GM23338 (cell line): ENCODE results near the gene CCDC12. TPM values are rescaled to one million over a fixed set of nuclear protein-coding genes. Genes with fewer than 3 reads are reported as not detected.

Experiments used
- ATAC-seq: fragments of 200-7000 bp; cut with Tn5 transposase; 3 replicates; pipeline ENCODE4 v1.9.1; 2020
- DNase-seq: peaks from one replicate; pipeline ENCODE4 v3.0.0-alpha.2; 2015; ENCODE audit warnings: low spot score
- H2AFZ ChIP-seq: fragments of 200-600 bp; sonication (generic); 2 replicates; pipeline ENCODE4 v1.8.0; 2016; ENCODE audit warnings: antibody characterized with exemption, mild to moderate bottlenecking, moderate library complexity
- H3F3A ChIP-seq: fragments of 200-600 bp; sonication (generic); replicated peaks from 2 replicates; pipeline ENCODE4 v1.8.0; 2017; ENCODE audit warnings: antibody characterized with exemption, mixed run types, low read depth
- H3K27ac ChIP-seq: fragments of 200-600 bp; sonication (generic); 2 replicates; pipeline ENCODE4 v1.6.1; 2016; ENCODE audit warnings: low read depth
- H3K27me3 ChIP-seq: fragments of 200-600 bp; sonication (generic); 2 replicates; pipeline ENCODE4 v1.8.0; 2016; ENCODE audit warnings: mild to moderate bottlenecking, mixed run types, moderate library complexity; ENCODE audit not compliant: insufficient read depth
- H3K36me3 ChIP-seq: fragments of 200-600 bp; sonication (generic); 2 replicates; pipeline ENCODE4 v1.8.0; 2016; ENCODE audit warnings: mild to moderate bottlenecking; ENCODE audit not compliant: insufficient read depth
- H3K4me1 ChIP-seq: fragments of 200-600 bp; sonication (generic); 2 replicates; pipeline ENCODE4 v1.8.0; 2016; ENCODE audit warnings: mild to moderate bottlenecking, moderate library complexity; ENCODE audit not compliant: insufficient read depth
- H3K4me2 ChIP-seq: fragments of 200-600 bp; sonication (generic); 2 replicates; pipeline ENCODE4 v1.7.1; 2017; ENCODE audit warnings: mixed run types
- H3K4me3 ChIP-seq: fragments of 200-600 bp; sonication (generic); 2 replicates; pipeline ENCODE4 v1.6.1; 2016; ENCODE audit warnings: mixed run types
- H3K79me2 ChIP-seq: fragments of 200-600 bp; sonication (generic); replicated peaks from 2 replicates; pipeline ENCODE4 v1.8.0; 2017; ENCODE audit warnings: mild to moderate bottlenecking; ENCODE audit not compliant: insufficient read depth
- H3K9me2 ChIP-seq: fragments of 200-600 bp; sonication (generic); 2 replicates; pipeline ENCODE4 v1.8.0; 2017; ENCODE audit not compliant: insufficient read depth
- H4K20me1 ChIP-seq: fragments of 200-600 bp; sonication (generic); replicated peaks from 2 replicates; pipeline ENCODE4 v1.8.0; 2017; ENCODE audit warnings: mild to moderate bottlenecking; ENCODE audit not compliant: insufficient read depth
- H3K27ac Mint-ChIP-seq: 2 replicates; pipeline ENCODE4 v1.8.0; 2020; ENCODE audit warnings: inconsistent platforms, mild to moderate bottlenecking, moderate library complexity, mixed read lengths
- H3K27me3 Mint-ChIP-seq: 3 replicates; pipeline ENCODE4 v1.8.0; 2022; ENCODE audit warnings: low read depth, mild to moderate bottlenecking, moderate library complexity, mixed read lengths, inconsistent platforms; ENCODE audit not compliant: insufficient read depth, poor library complexity
- H3K36me3 Mint-ChIP-seq: 3 replicates; pipeline ENCODE4 v1.8.0; 2021; ENCODE audit warnings: low read depth, mild to moderate bottlenecking, inconsistent platforms, moderate library complexity, mixed read lengths
- H3K4me1 Mint-ChIP-seq: 3 replicates; pipeline ENCODE4 v1.8.0; 2020; ENCODE audit warnings: mild to moderate bottlenecking, inconsistent platforms, mixed read lengths
- H3K4me3 Mint-ChIP-seq: 3 replicates; pipeline ENCODE4 v1.8.0; 2021; ENCODE audit warnings: moderate library complexity, mild to moderate bottlenecking, inconsistent platforms, mixed read lengths
- H3K9me3 Mint-ChIP-seq: 3 replicates; pipeline ENCODE4 v1.8.0; 2020; ENCODE audit warnings: moderate library complexity, mild to moderate bottlenecking, inconsistent platforms, mixed read lengths
- CREB1 ChIP-seq: fragments of 250-450 bp; sonication (Bioruptor Pico); IDR thresholded peaks from 2 replicates; pipeline ENCODE4 v1.5.0; 2020; ENCODE audit warnings: low read depth, mild to moderate bottlenecking, moderate library complexity
- CTCF ChIP-seq, 2 experiments: fragments of 200-600 bp in 1 of 2; sonication (generic) in 1 of 2; conservative IDR thresholded peaks; 2 replicates each; pipeline versions ENCODE4 v1.5.1 to v1.6.1; 2016 to 2017; ENCODE audit warnings: antibody characterized with exemption in 2 of 2, low read depth in 2 of 2, mild to moderate bottlenecking in 2 of 2, moderate library complexity in 1 of 2
- ETS1 ChIP-seq: IDR thresholded peaks from 2 replicates; pipeline ENCODE4 v1.6.1; 2016; ENCODE audit warnings: antibody characterized with exemption
- EZH2 ChIP-seq: fragments of 200-600 bp; sonication (generic); IDR thresholded peaks from one replicate; pipeline ENCODE4 v1.8.0; 2017; ENCODE audit warnings: antibody characterized with exemption, mild to moderate bottlenecking, low read depth; ENCODE audit not compliant: unreplicated experiment
- EZH2phosphoT487 ChIP-seq: fragments of 200-600 bp; sonication (generic); IDR thresholded peaks from one replicate; pipeline ENCODE4 v1.8.1; 2018; ENCODE audit warnings: antibody characterized with exemption; ENCODE audit not compliant: unreplicated experiment
- JUNB ChIP-seq: IDR thresholded peaks from one replicate; pipeline ENCODE4 v1.6.1; 2016; ENCODE audit warnings: antibody characterized with exemption; ENCODE audit not compliant: unreplicated experiment
- NANOG ChIP-seq: IDR thresholded peaks from 2 replicates; pipeline ENCODE4 v1.6.1; 2016; ENCODE audit warnings: antibody characterized with exemption, borderline replicate concordance
- POLR2AphosphoS5 ChIP-seq: IDR thresholded peaks from 2 replicates; pipeline ENCODE4 v1.6.1; 2016; ENCODE audit warnings: antibody characterized with exemption, low read depth
- REST ChIP-seq: IDR thresholded peaks from one replicate; pipeline ENCODE4 v1.6.1; 2018; ENCODE audit warnings: antibody characterized with exemption; ENCODE audit not compliant: unreplicated experiment
- STAT1 ChIP-seq: IDR thresholded peaks from one replicate; pipeline ENCODE4 v1.6.1; 2016; ENCODE audit warnings: antibody characterized with exemption; ENCODE audit not compliant: unreplicated experiment
- ZNF331 ChIP-seq: fragments of 250-450 bp; sonication (Bioruptor Pico); IDR thresholded peaks from 2 replicates; pipeline ENCODE4 v1.5.0; 2020; ENCODE audit warnings: low read depth, mild to moderate bottlenecking, moderate library complexity
- long read RNA-seq: library from polyadenylated mRNA; unstranded; transcript quantifications from one replicate; pipeline ENCODE4 v2.0.0, GENCODE V29; 2020; ENCODE audit not compliant: unreplicated experiment
- polyA plus RNA-seq: library from polyadenylated mRNA; unstranded; fragments of >200 nt; fragmentation: Nextera tagmentation; extraction: Ambion mirVana; gene quantifications from 2 replicates; pipeline ENCODE4 v1.2.1, GENCODE V29; 2016
- total RNA-seq: library from RNA; depleted of rRNA; stranded (reverse); fragments of >200 nt; shearing (Covaris generic); gene quantifications from 2 replicates; pipeline ENCODE4 v1.2.3, GENCODE V29; 2014; rRNA removed

The CCDC12 gene
- total RNA-seq (35.1 and 42.9 TPM in 2 replicates), polyA plus RNA-seq (133 and 136 TPM in 2 replicates)
- long read RNA-seq, partial matches to known transcripts = 31 of 40 reads
- long read RNA-seq, other reads (novel, unspliced or antisense) = 8 of 40 reads

GRCh38 chr3:46976326-46977190 is at the start of gene CCDC12:
CCDC12 (minus strand) TSS chr3:46976745; CDS start chr3:46976732, 13 bp downstream.
- Histone ChIP-seq H3K9me2 (no peaks in the 10 kb centered on the region), H3F3A (no peaks in the 10 kb centered on the region; the same call in 1 of the 2 replicates), H3K27me3 (0 out of 2 replicates have a peak, but pooled peaks cover 5% of the 10 kb centered on the region), H3K79me2 (peaks cover 49% of the 10 kb centered on the region), H3K4me2 (peak within 1 kb of the TSS; percentile 88), H3K4me3 (peak within 1 kb of the TSS; percentile 97), H3K27ac (peak within 1 kb of the TSS; percentile 96), H2AFZ (peak within 1 kb of the TSS; percentile 99), H4K20me1 (peaks cover 42% of the 10 kb centered on the region), H3K36me3 (no peaks in the 10 kb centered on the region), H3K4me1 (peaks cover 6% of the 10 kb centered on the region)
- DNase-seq (peak; percentile 98), ATAC-seq (peak; percentile 79)
- peaks cover 35% of the 10 kb centered on the region for H3K4me1 Mint-ChIP-seq
- peak within 1 kb of the TSS; percentile 97 for H3K4me3 Mint-ChIP-seq
- TF ChIP-seq EZH2 (no peak), POLR2AphosphoS5 (peak; percentile 85), REST (no peak), ZNF331 (CRISPR knock-in tag) (no peak), ETS1 (0 out of 2 replicates have a peak, but pooled peaks have one; percentile 48), JUNB (no peak), NANOG (no peak), STAT1 (no peak), CREB1 (peak; percentile 48)
- H3K27ac Mint-ChIP-seq = peak within 1 kb of the TSS; percentile 99
- peaks cover 16% of the 10 kb centered on the region for H3K36me3 Mint-ChIP-seq
- peaks cover 32% of the 10 kb centered on the region for H3K27me3 Mint-ChIP-seq
- H3K9me3 Mint-ChIP-seq = peaks cover 3% of the 10 kb centered on the region; the same call in 1 of the 3 replicates

GRCh38 chr3:47024932-47025331 is 48.4 kb upstream of the CCDC12 start:
- H3K4me3 Mint-ChIP-seq = no peak overlapping the region
- Histone ChIP-seq H3K4me2 (no peak overlapping the region), H3K4me3 (no peak overlapping the region), H3K36me3 (no peaks in the 10 kb centered on the region), H3F3A (no peaks in the 10 kb centered on the region), H3K27ac (peak overlapping the region; percentile 4; the same call in 1 of the 2 replicates), H4K20me1 (peaks cover 17% of the 10 kb centered on the region; the same call in 1 of the 2 replicates), H3K9me2 (no peaks in the 10 kb centered on the region), H3K4me1 (peaks cover 4% of the 10 kb centered on the region; the same call in 1 of the 2 replicates), H3K79me2 (peaks cover 26% of the 10 kb centered on the region; the same call in 1 of the 2 replicates), H3K27me3 (no peaks in the 10 kb centered on the region), H2AFZ (no peak overlapping the region)
- H3K36me3 Mint-ChIP-seq = peaks cover 8% of the 10 kb centered on the region; the same call in 2 of the 3 replicates
- TF ChIP-seq ZNF331 (CRISPR knock-in tag) (no peak), CREB1 (no peak), CTCF (conservative IDR thresholded peaks at IDR 0.05; ENCODE audit: low read depth in 2 of 2) (peak in 1 of 2 experiments; percentile 24; a peak in 2 of 4 replicates), POLR2AphosphoS5 (no peak), JUNB (no peak), NANOG (no peak), EZH2phosphoT487 (no peak)
- H3K27me3 Mint-ChIP-seq = no peaks in the 10 kb centered on the region
- H3K4me1 Mint-ChIP-seq = peaks cover 7% of the 10 kb centered on the region; the same call in 2 of the 3 replicates
- ATAC-seq (peak; percentile 85), DNase-seq (no peak)
- no peaks in the 10 kb centered on the region for H3K9me3 Mint-ChIP-seq
- no peak overlapping the region for H3K27ac Mint-ChIP-seq
